ENCODE data around the gene NUMB. TPM values are rescaled to one million over a fixed set of nuclear protein-coding genes. Genes with fewer than 3 reads are reported as not detected.

The NUMB gene
- total and polyA plus RNA-seq, 2 of the 13 experiments (the other 11 are each of a cell fraction or from before 2014, with no cell fraction given): 20.3 to 71.1 TPM

DNA sequence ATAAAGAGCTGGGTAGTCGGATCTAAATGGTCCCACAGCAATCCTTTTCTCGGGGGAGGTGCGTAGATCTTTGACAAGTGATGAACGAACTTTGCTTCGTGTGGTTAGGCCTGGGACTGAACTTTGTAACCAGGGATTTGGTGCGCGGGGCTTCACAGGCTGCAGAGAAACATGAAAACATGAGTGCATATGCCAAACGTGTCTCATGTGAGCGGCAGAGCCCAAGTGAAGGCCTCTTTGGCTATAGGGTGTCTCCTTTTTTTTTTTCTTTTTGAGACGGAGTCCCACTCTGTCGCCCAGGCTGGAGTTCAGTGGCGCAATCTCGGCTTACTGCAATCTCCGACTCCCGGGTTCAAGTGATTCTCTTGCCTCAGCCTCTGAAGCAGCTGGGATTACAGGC lies 20.3 kb upstream of the NUMB start (continued):
- TF ChIP-seq, protein P1, sequence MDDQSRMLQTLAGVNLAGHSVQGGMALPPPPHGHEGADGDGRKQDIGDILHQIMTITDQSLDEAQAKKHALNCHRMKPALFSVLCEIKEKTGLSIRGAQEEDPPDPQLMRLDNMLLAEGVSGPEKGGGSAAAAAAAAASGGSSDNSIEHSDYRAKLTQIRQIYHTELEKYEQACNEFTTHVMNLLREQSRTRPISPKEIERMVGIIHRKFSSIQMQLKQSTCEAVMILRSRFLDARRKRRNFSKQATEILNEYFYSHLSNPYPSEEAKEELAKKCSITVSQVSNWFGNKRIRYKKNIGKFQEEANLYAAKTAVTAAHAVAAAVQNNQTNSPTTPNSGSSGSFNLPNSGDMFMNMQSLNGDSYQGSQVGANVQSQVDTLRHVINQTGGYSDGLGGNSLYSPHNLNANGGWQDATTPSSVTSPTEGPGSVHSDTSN (CRISPR knock-in tag; IDR thresholded peaks at IDR 0.05; ENCODE audit: borderline replicate concordance): no peak
- TF ChIP-seq PRPF4 (IDR thresholded peaks at IDR 0.05; ENCODE audit: low read depth, low read length, poor library complexity, severe bottlenecking) (no peak), ZNF263 (CRISPR knock-in tag; IDR thresholded peaks at IDR 0.05) (no peak), ZNF772 (CRISPR knock-in tag; IDR thresholded peaks at IDR 0.05) (no peak), GABPB1 (CRISPR knock-in tag; IDR thresholded peaks at IDR 0.05) (no peak), PTBP1 (IDR thresholded peaks at IDR 0.05; ENCODE audit: low read depth, low read length, poor library complexity, severe bottlenecking) (no peak), NAIF1 (CRISPR knock-in tag; IDR thresholded peaks at IDR 0.05; ENCODE audit: borderline replicate concordance) (no peak), GATAD2A (CRISPR knock-in tag; IDR thresholded peaks at IDR 0.05) (peak; percentile 36), FOXA1 (IDR thresholded peaks at IDR 0.05) (no peak), FOXA1 (CRISPR knock-in tag; IDR thresholded peaks at IDR 0.05) (no peak), ZMYM2 (CRISPR knock-in tag; IDR thresholded peaks at IDR 0.05) (no peak), ZNF253 (CRISPR knock-in tag; IDR thresholded peaks at IDR 0.05; ENCODE audit: borderline replicate concordance) (no peak), ZNF724P (CRISPR knock-in tag; IDR thresholded peaks at IDR 0.05; ENCODE audit: borderline replicate concordance) (no peak), SRY (CRISPR knock-in tag; IDR thresholded peaks at IDR 0.05) (no peak), ZNF878 (CRISPR knock-in tag; IDR thresholded peaks at IDR 0.05) (no peak)
- TF ChIP-seq, protein P2, sequence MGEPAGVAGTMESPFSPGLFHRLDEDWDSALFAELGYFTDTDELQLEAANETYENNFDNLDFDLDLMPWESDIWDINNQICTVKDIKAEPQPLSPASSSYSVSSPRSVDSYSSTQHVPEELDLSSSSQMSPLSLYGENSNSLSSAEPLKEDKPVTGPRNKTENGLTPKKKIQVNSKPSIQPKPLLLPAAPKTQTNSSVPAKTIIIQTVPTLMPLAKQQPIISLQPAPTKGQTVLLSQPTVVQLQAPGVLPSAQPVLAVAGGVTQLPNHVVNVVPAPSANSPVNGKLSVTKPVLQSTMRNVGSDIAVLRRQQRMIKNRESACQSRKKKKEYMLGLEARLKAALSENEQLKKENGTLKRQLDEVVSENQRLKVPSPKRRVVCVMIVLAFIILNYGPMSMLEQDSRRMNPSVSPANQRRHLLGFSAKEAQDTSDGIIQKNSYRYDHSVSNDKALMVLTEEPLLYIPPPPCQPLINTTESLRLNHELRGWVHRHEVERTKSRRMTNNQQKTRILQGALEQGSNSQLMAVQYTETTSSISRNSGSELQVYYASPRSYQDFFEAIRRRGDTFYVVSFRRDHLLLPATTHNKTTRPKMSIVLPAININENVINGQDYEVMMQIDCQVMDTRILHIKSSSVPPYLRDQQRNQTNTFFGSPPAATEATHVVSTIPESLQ (CRISPR knock-in tag; conservative IDR thresholded peaks at IDR 0.05): 0 out of 2 replicates have a peak, but pooled peaks have one; percentile 25
- TF ChIP-seq, protein P3, sequence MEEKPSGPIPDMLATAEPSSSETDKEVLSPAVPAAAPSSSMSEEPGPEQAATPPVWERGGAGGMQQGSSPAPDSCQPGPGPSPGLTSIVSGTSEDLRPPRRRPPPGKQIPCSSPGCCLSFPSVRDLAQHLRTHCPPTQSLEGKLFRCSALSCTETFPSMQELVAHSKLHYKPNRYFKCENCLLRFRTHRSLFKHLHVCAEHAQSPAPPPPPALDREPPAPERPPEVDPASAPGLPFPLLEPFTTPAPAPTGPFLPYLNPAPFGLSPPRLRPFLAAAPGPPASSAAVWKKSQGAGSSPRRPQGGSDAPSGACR (CRISPR knock-in tag; IDR thresholded peaks at IDR 0.05): no peak
- TF ChIP-seq, protein P4, sequence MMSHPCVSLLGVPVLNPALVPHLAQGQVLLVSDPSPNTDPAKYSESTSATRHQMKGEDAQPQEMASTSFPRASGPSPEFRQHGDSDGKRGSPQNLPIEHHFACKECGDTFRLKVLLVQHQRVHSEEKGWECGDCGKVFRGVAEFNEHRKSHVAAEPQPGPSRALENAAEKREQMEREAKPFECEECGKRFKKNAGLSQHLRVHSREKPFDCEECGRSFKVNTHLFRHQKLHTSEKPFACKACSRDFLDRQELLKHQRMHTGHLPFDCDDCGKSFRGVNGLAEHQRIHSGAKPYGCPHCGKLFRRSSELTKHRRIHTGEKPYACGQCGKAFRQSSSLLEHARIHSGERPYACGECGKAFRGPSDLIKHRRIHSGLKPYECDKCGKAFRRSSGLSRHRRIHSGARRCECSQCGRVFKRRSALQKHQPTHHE (CRISPR knock-in tag; IDR thresholded peaks at IDR 0.05; ENCODE audit: borderline replicate concordance): no peak
- TF ChIP-seq, protein P5, sequence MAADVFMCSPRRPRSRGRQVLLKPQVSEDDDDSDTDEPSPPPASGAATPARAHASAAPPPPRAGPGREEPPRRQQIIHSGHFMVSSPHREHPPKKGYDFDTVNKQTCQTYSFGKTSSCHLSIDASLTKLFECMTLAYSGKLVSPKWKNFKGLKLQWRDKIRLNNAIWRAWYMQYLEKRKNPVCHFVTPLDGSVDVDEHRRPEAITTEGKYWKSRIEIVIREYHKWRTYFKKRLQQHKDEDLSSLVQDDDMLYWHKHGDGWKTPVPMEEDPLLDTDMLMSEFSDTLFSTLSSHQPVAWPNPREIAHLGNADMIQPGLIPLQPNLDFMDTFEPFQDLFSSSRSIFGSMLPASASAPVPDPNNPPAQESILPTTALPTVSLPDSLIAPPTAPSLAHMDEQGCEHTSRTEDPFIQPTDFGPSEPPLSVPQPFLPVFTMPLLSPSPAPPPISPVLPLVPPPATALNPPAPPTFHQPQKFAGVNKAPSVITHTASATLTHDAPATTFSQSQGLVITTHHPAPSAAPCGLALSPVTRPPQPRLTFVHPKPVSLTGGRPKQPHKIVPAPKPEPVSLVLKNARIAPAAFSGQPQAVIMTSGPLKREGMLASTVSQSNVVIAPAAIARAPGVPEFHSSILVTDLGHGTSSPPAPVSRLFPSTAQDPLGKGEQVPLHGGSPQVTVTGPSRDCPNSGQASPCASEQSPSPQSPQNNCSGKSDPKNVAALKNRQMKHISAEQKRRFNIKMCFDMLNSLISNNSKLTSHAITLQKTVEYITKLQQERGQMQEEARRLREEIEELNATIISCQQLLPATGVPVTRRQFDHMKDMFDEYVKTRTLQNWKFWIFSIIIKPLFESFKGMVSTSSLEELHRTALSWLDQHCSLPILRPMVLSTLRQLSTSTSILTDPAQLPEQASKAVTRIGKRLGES (CRISPR knock-in tag; IDR thresholded peaks at IDR 0.05; ENCODE audit: borderline replicate concordance): no peak
